GM18502 (cell line): ENCODE measurements around the gene TMTC2.

Experiments used
- ATAC-seq: cut with Tn5 transposase; IDR thresholded peaks from one replicate; pipeline ENCODE4 v1.9.1; 2021; ENCODE audit warnings: mild to moderate bottlenecking; ENCODE audit not compliant: unreplicated experiment, poor library complexity

The TMTC2 gene

DNA sequence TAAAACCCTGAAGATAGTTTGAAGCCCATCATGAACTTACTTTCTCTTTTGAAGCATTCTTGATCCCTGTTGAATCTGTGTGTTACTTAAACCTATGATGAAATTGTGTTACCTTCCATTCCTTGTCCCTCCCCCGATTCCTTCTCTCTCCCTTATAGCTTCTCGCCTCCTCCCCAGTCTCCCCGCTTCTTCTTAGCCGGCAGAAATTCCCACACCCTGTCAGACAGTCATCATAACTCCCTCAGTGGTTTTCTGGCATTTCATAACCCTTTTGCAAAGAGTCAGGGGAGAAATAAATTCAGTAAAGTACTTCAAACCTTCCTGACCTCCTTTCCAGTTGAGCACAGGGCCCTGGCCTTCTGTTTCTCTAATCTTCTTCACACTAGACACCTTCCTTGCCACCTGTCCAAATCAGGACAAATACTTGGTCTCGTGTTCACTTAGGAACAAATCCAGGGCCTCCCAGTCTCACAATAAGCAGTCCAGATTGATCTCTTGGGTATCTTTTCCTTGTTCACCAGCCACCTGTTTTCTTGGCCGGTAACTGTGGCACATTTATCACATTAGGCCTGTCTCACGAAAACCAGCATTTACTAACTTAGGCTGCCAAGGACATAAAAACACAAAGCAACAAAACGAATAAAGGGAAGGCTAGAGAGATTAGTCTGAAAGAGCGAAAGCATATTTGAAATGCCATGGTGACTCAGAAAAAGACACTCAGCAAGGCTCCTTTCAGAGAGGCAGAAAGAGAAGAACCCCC lies 355.9 kb downstream of the TMTC2 start:
- ATAC-seq, result no peak

DNA sequence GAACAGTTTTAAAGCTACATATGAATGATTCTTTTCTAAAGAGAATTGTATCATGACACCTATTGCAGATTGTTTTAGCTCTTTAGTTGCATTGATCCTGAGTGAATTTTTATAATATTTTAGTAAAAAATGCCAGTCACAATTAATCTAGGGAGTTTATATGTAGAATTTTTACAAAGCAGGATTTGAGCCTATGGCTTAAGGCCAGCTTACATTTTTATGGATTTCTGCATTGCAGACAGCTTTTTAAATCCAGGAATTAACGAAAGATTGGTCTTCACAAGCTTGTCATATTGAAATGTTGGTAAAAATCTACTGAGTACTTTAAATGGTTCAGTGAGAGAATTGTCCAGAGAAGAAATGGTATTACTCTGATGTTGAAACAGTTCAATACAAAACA lies 358.0 kb downstream of the TMTC2 start:
- no peak for ATAC-seq

GRCh38 chr12:83046019-83046418 lies 359.3 kb downstream of the TMTC2 start:
- ATAC-seq, result no peak

DNA sequence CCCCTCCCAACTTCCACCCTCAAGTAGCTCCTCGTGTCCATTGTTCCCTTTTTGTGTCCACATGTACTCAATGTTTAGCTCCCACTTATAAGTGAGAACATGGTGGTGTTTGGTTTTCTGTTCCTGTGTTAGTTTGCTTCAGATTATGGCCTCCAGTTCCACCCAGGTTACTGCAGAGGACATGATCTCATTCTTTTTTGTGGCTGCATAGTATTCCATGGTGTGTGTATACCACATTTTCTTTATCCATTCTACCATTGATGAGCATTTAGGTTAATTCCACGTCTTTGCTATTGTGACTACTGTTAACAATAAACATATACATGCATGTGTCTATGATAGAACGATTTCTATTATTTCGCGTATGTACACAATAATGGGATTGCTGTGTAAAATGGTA lies 362.6 kb downstream of the TMTC2 start:
- no peak for ATAC-seq

DNA sequence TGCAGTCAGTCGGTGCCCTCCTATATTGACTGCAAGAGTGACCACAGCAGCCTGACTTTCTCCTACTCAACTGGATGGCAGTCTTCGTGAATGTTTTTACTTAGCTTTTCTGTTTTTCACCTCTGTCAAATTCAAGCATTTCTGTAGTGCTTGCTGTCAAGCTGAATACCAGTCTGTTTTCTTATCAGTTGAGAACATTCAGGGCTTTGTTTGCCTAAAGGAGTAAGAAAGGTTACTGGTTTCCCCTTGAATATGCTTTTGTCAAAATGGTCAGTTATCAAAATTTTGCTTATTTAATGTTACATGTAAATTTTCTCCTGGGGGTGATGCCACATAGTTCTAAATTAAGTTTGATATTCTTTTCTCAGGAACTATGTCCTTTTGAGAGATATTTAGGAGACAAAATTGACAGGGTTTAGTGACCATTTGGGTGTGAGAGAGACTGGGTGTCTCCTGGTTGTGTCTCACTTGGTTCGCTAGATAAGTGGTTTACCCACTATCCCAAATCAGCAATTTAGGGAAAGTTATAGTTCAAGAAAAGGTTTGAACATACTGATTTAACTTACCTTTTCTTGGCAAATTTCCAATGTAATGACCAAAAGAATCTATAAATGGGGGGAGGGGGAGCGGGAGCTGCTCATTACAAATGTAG lies 366.3 kb downstream of the TMTC2 start:
- ATAC-seq, result no peak

DNA sequence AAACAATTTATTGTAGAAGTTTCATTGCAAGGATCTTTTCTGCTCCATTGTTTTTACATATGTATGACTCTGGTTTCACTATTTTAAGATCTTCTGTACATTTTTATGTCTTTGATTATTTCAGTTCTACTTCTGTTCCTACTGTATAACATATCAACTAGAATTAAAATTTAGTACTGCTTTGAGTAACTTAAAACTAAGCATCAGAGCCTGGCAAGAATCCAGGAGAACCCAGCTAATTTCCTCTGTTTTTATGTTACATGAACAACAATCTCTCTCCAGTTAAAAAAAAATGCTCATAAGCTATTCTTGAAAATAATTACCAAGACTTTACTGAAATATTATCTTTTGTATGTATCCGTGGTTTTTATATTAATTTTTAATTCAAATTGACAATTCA lies 370.7 kb downstream of the TMTC2 start:
- ATAC-seq, result no peak

DNA sequence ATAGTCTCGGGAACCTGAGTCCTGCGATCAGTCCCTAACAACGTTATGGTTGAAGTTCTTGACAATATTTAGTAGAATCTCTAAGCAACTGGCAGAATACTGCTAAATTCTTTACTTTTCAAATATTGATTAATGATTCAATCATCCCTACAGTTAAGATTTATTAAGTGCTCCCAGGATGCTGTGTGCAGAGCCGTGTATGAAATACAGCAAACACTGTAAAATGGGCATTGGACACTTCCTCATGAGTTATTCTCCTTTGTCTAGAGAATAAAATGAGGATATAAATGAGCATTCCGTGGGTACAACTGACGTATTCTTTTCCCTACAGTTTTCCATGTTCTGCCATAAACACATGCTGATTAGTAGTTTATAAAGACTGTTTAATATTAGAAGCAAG lies 372.4 kb downstream of the TMTC2 start:
- no peak for ATAC-seq

GRCh38 chr12:83065562-83065961 lies 378.9 kb downstream of the TMTC2 start:
- ATAC-seq, result no peak

DNA sequence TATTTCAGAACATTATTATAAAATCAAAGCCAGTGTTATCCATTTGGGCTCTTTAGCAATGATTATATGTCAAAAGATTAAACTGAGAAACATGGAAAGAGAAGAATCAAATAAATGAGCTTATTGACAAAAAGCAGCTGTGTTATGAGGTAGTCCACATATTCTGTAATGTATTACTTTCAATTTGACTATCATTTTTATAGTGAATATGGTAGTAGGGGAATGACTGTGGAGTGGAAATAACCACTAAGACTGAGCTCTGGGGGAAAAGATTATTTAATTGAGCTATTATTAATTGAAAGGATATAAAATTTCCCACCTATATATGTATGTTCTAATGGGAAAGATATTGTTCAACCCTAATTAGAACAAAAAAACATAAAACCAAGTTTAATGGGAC lies 381.3 kb downstream of the TMTC2 start:
- no peak for ATAC-seq

- no peak for ATAC-seq
Observed at GRCh38 chr12:83074358-83074894, 387.7 kb downstream of the TMTC2 start.

DNA sequence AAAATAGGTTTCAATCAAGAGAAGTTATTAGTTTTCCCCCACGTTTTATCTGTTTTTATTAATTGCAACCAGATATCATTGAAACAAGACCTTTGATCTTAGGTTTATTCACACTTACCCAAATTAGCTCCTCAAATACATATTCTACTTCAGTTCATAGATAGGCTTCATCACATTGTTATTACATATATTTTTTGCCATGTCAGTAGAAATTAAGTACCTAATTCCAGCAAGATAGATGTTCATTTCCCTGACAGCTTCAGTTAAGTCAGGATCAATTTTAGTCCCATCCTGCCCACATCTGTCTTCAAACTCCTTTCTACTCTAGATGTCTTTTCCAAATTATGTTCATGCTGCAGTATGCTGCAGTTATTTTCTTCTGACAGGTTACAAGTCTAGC lies 388.8 kb downstream of the TMTC2 start:
- ATAC-seq, result no peak

GRCh38 chr12:83077041-83077440 lies 390.3 kb downstream of the TMTC2 start:
- no peak for ATAC-seq

- no peak for ATAC-seq
Observed at GRCh38 chr12:83082690-83083276, 396.1 kb downstream of the TMTC2 start.

GRCh38 chr12:83083616-83084015 lies 396.9 kb downstream of the TMTC2 start:
- no peak for ATAC-seq

GRCh38 chr12:83084516-83085234 lies 398.0 kb downstream of the TMTC2 start:
- no peak for ATAC-seq

- no peak for ATAC-seq
Observed at GRCh38 chr12:83086023-83086422, 399.3 kb downstream of the TMTC2 start.

DNA sequence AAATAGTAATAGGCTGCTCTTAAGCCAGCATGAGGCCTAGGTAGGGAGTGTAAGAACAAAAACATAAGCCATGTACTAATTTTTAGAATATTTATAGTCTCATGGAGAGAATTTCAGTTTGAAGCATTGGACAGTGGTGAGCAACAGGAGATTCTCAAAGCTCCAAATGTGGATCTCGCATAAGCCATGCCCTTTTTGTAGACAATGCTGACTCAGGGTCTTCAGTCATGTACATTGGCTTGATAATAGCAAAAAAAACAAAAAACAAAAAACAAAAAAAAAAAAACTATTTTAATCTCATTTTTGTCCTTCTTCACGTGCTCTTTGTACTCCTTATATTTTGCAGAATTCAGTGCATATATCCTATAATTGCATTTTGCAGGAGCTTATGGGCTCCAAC lies 402.9 kb downstream of the TMTC2 start:
- no peak for ATAC-seq

- ATAC-seq, result no peak
Observed at GRCh38 chr12:83092129-83092528, 405.4 kb downstream of the TMTC2 start.

DNA sequence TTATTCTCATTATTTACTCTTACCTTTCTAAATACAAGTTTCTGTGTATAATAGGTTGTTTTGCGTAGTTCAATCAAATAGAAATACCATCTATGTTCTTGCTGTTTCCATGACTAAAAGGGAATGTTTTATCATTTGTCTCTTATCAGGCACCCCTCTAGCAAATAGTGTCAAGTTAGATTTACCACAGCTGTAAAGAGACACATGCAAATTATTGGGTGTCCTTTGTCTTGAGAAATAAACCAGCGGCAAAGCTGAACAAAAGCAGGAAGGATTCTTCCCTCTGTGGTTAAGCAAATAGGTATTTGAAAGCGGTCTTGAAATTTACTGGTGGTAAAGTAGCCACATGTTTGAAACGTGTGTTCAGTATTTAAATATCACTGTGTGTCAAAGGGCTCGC lies 405.9 kb downstream of the TMTC2 start:
- no peak for ATAC-seq

GRCh38 chr12:83093426-83093825 lies 406.7 kb downstream of the TMTC2 start:
- ATAC-seq, result no peak
